HFF-Myc (cell line): ENCODE data around the gene CD99.
"Not testable (repeated sequence)": the region's sequence is repeated elsewhere in the genome, so short reads cannot be mapped to it uniquely, and the experiment has no call there.

Experiments used
- DNase-seq: peaks from one replicate; pipeline ENCODE4 v3.0.0-alpha.2; 2011; ENCODE audit warnings: low read depth; ENCODE audit errors: extremely low read depth
- H3K4me3 ChIP-seq: replicated peaks from 2 replicates; pipeline ENCODE4 v1.5.1; 2011; ENCODE audit warnings: low read depth, mild to moderate bottlenecking, control low read depth, low read length
- CTCF ChIP-seq: IDR thresholded peaks from 2 replicates; pipeline ENCODE4 v1.5.1; 2012; ENCODE audit warnings: mild to moderate bottlenecking, low read depth, low read length, control low read depth; ENCODE audit errors: missing control alignments

The CD99 gene

DNA sequence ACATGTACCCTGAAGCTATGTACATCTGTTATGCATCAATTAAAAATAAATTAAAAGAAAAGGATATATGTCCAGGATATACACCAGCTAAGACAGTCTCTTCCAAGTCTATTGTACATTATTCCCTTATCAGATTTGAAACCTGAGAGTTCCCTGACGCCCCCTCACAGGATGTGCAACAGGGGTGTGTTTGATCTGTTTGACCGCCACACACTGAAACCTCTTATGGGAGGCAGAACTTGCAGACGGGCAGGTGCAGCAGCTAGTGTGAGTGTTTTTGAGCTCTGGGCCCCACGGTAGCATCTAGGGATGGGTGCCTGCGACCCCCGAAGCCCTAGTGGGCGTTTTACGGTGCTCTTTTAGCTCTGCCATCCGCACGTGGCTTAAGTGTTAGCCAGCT, 65.5 kb downstream of the CD99 start:
- DNase-seq = no peak
- no peak overlapping the region for H3K4me3 ChIP-seq
- no peak for TF ChIP-seq CTCF

DNA sequence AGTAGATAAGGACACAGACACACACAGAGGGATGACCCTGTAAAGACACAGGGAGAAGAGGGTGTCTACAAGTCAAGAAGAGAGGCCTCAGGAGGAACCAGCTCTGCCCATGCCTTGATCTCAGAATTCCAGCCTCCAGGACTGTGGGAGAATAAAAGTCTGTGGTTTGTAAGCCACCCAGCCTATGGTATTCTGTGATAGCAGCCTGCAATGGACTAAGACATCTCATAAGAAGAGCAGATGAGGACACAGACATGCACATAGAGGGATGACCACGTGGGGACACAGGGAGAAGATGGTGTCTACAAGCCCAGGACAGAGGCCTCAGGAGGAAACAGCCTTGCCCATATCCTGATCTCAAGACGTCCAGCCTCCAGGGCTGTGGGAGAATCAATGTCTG, 70.2 kb downstream of the CD99 start:
- TF ChIP-seq CTCF = no peak
- no peak for DNase-seq
- H3K4me3 ChIP-seq = no peak overlapping the region

DNA sequence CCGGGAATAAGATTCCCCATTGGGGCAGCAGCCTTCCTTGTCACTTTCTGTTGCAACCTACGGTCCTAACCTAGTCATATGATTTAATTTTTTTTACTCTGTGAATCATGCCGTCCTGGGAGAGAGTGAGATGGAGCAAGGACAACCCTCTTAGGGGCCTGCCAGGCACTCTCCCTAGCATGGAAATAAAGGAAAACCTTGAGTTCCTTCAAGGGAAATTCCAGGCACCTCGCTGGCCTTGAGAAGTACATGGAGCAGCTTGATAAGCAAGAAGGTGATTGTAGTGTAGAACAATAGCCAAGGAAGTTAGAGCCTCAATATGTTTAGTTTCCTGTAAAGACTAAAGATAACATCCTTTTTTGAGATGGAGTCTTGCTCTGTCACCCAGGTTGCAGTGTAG, 71.6 kb downstream of the CD99 start:
- not testable (repeated sequence) for H3K4me3 ChIP-seq, DNase-seq

- not testable (repeated sequence) for H3K4me3 ChIP-seq, DNase-seq
Measured at GRCh38 chrX:2764766-2765548, 73.9 kb downstream of the CD99 start.

DNA sequence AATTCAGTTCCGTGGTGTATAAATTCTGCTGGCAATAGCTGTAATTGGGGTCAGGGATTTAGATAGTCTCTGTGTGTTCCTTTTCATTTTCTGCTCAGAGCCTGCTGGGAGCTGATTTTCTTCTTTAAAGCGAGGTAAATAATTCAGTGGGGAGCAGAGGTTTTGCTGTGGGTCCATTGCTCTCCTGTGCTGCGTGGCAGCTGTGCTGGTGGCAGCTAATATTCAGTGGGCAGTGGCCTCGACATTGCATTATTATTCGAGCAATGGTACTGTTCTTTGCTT, 74.4 kb downstream of the CD99 start:
- H3K4me3 ChIP-seq = no peak overlapping the region
- TF ChIP-seq CTCF = no peak
- no peak for DNase-seq

DNA sequence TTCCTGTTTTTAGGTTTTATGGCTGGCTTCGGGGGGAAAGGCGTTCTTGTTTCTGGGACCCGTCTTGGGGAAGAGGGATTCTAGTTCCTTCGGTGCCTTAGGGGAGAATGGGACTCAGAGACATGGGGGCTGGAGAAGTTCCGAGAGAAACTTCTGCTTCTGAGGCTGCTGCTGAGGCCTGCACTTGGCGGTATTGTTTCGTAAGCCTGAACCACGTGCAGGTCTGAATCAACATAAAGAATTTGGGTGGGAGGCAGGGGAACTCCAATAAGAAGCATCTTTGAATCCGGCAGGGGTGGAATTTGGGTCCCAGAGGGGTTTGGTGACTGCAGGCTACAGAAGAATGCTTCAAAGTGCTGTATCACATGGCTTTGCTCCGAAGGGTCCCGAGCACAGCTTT, 75.8 kb downstream of the CD99 start:
- DNase-seq = no peak
- TF ChIP-seq CTCF = no peak
- no peak overlapping the region for H3K4me3 ChIP-seq

DNA sequence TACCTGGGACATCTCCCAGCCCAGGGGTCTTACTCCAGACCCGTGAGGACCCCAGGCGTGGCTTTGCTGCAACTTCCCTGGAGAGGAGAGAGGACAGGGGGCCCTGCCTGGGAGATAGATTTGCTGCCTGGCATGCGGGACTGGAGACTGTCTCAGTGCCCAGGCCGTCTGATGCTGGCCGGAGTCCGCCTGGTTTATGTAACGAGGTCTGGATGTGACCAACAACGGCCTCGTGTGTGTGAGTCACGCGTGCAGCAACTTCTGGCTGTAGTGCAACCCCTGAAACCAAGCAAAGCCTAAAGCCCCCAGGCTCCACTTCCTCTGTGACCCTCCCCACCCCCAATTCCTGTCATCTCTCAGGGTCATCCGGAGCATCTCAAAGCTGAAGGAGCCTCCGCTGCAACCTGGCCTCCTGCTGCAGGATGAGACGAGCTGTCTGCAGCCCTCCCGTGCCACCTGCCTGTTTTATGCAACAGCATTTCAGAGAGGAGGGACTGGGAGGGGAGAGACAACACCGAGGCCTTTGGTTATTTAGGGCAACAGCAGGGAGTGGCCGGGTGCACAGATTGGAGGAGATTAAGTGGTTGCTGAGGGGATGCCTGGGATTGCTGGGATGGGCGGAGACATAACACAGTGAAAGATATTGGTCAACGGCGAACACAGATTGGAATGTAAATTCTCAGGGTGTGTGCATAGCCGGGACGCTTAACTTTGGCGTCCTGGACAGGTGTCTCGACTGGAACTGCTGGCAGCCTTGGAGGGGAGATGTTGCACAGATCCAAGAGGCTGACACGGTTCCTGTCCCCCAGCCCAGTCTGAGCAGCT, 76.7 kb downstream of the CD99 start:
- DNase-seq = no peak
- TF ChIP-seq CTCF = no peak
- H3K4me3 ChIP-seq = no peak overlapping the region

DNA sequence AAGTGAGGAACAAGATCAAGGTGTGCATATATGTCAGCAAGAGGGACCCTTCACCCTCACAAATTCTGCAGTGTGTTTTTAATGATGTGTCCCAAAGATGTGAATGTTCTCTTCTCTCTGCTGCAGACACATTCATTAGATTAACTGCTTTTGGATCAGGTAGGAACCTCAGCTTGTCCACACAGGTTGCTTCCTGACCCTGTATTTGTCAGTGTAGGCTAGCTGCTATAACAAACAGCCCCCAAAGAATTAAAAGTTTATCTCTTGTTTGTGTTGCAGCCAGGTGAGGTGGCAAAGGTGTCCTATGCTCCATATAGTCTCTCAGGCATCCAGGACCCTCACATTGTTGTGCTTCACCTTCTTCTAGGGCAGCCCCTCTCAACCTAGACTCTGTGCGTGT, 78.5 kb downstream of the CD99 start:
- TF ChIP-seq CTCF = no peak
- H3K4me3 ChIP-seq = no peak overlapping the region
- DNase-seq = no peak

GRCh38 chrX:2773166-2774055, 82.3 kb downstream of the CD99 start:
- DNase-seq = not testable (repeated sequence)

More at GRCh38 chrX:2773166-2774055, 82.3 kb downstream of the CD99 start:
- H3K4me3 ChIP-seq = not testable (repeated sequence)
